ENCODE measurements around the gene CD46. TPM values are rescaled to one million over a fixed set of nuclear protein-coding genes. Genes with fewer than 3 reads are reported as not detected.
"Not testable (repeated sequence)": the region's sequence is repeated elsewhere in the genome, so short reads cannot be mapped to it uniquely, and the experiment has no call there.

The CD46 gene
- total RNA-seq, 1 experiment from 2014 or later = 50.3 TPM

GRCh38 chr1:207750631-207751305 is 1.1 kb upstream of the CD46 start:
- DNase-seq (ENCODE audit: low read depth) = no peak

GRCh38 chr1:207751463-207751789 is 428 bp upstream of the CD46 start:
- not testable (repeated sequence) for DNase-seq (ENCODE audit: low read depth)

- peak; percentile 31 for DNase-seq (ENCODE audit: low read depth)
Measured at GRCh38 chr1:207752456-207752998, 673 bp downstream of the CD46 start.

- no peak for DNase-seq (ENCODE audit: low read depth)
Measured at GRCh38 chr1:207753611-207754010, 1.8 kb downstream of the CD46 start.

- DNase-seq (ENCODE audit: low read depth) = no peak
Measured at GRCh38 chr1:207754011-207754410, 2.2 kb downstream of the CD46 start.

- DNase-seq (ENCODE audit: low read depth) = no peak
Measured at GRCh38 chr1:207754974-207755700, 3.3 kb downstream of the CD46 start.

GRCh38 chr1:207755846-207756693 is 4.2 kb downstream of the CD46 start:
- DNase-seq (ENCODE audit: low read depth) = no peak

GRCh38 chr1:207762622-207763021 is 10.8 kb downstream of the CD46 start:
- DNase-seq (ENCODE audit: low read depth) = no peak

- no peak for DNase-seq (ENCODE audit: low read depth)
Measured at GRCh38 chr1:207763091-207763490, 11.2 kb downstream of the CD46 start.

GRCh38 chr1:207763972-207764371 is 12.1 kb downstream of the CD46 start:
- no peak for DNase-seq (ENCODE audit: low read depth)

GRCh38 chr1:207766569-207766968 is 14.7 kb downstream of the CD46 start:
- no peak for DNase-seq (ENCODE audit: low read depth)

- not testable (repeated sequence) for DNase-seq (ENCODE audit: low read depth)
Measured at GRCh38 chr1:207770514-207770913, 18.7 kb downstream of the CD46 start.

- not testable (repeated sequence) for DNase-seq (ENCODE audit: low read depth)
Measured at GRCh38 chr1:207776045-207776444, 24.2 kb downstream of the CD46 start.

GRCh38 chr1:207777412-207777811 is 25.6 kb downstream of the CD46 start:
- DNase-seq (ENCODE audit: low read depth) = not testable (repeated sequence)

GRCh38 chr1:207779008-207779407 is 27.2 kb downstream of the CD46 start:
- no peak for DNase-seq (ENCODE audit: low read depth)

GRCh38 chr1:207781312-207781711 is 29.5 kb downstream of the CD46 start:
- DNase-seq (ENCODE audit: low read depth) = no peak

GRCh38 chr1:207787776-207788175 is 35.9 kb downstream of the CD46 start:
- DNase-seq (ENCODE audit: low read depth) = peak; percentile 46

- DNase-seq (ENCODE audit: low read depth) = no peak
Measured at GRCh38 chr1:207789386-207789785, 37.5 kb downstream of the CD46 start.

GRCh38 chr1:207789792-207790787 is 38.2 kb downstream of the CD46 start:
- DNase-seq (ENCODE audit: low read depth) = no peak

GRCh38 chr1:207791290-207791689 is 39.4 kb downstream of the CD46 start:
- no peak for DNase-seq (ENCODE audit: low read depth)

GRCh38 chr1:207793327-207793726 is 41.5 kb downstream of the CD46 start:
- DNase-seq (ENCODE audit: low read depth) = no peak

Data from HT1080 (cell line).